Osteoblast (primary cell): ENCODE data around the gene KIAA1755. TPM values are rescaled to one million over a fixed set of nuclear protein-coding genes. Genes with fewer than 3 reads are reported as not detected.

Experiments
- DNase-seq: peaks from one replicate; pipeline ENCODE4 v3.0.0; 2011; ENCODE audit warnings: low spot score, mixed read lengths; ENCODE audit not compliant: insufficient read length; ENCODE audit errors: missing footprints
- H2AFZ ChIP-seq: 2 replicates; pipeline ENCODE4 v1.6.0; 2011; ENCODE audit warnings: mild to moderate bottlenecking, low read length
- H3K27ac ChIP-seq: 2 replicates; pipeline ENCODE4 v1.5.1; 2011; ENCODE audit warnings: mild to moderate bottlenecking, low read depth, low read length, moderate library complexity
- H3K27me3 ChIP-seq: 2 replicates; pipeline ENCODE4 v1.6.0; 2012; ENCODE audit warnings: mild to moderate bottlenecking, control low read depth, inconsistent platforms, low read length, moderate library complexity; ENCODE audit not compliant: insufficient read depth
- H3K36me3 ChIP-seq: 2 replicates; pipeline ENCODE4 v1.5.1; 2011; ENCODE audit warnings: mild to moderate bottlenecking, low read length, control low read depth, moderate library complexity; ENCODE audit not compliant: insufficient read depth
- H3K4me1 ChIP-seq: 2 replicates; pipeline ENCODE4 v1.5.1; 2011; ENCODE audit warnings: mild to moderate bottlenecking, low read length, control low read depth, moderate library complexity; ENCODE audit not compliant: insufficient read depth
- H3K4me2 ChIP-seq: 2 replicates; pipeline ENCODE4 v1.6.0; 2011; ENCODE audit warnings: mild to moderate bottlenecking, low read length; ENCODE audit not compliant: insufficient read depth
- H3K4me3 ChIP-seq: fragments of 200-600 bp; sonication (generic); 3 replicates; pipeline ENCODE4 v1.5.1; 2012; ENCODE audit warnings: mild to moderate bottlenecking, low read length, inconsistent platforms; ENCODE audit not compliant: insufficient read depth
- H3K79me2 ChIP-seq: 2 replicates; pipeline ENCODE4 v1.6.0; 2012; ENCODE audit warnings: mild to moderate bottlenecking, low read length, control low read depth, inconsistent platforms; ENCODE audit not compliant: insufficient read depth
- H3K9me3 ChIP-seq: 2 replicates; pipeline ENCODE4 v1.5.1; 2011; ENCODE audit warnings: low read depth, low read length, control low read depth
- H4K20me1 ChIP-seq: 2 replicates; pipeline ENCODE4 v1.6.0; 2012; ENCODE audit warnings: mild to moderate bottlenecking, low read length, control low read depth; ENCODE audit not compliant: insufficient read depth
- total RNA-seq: library from RNA; depleted of rRNA; stranded (reverse); fragments of >200 nt; gene quantifications from 2 replicates; pipeline ENCODE4 v1.2.3, GENCODE V29; 2012
- TF ChIP-seq, protein P1 (sequence below): IDR thresholded peaks from 2 replicates; pipeline ENCODE4 v1.5.1; 2011; ENCODE audit warnings: mild to moderate bottlenecking, low read depth, low read length, moderate library complexity; ENCODE audit errors: extremely low read depth

KIAA1755 gene
- total RNA-seq, 1 donor = 2.5 TPM

DNA sequence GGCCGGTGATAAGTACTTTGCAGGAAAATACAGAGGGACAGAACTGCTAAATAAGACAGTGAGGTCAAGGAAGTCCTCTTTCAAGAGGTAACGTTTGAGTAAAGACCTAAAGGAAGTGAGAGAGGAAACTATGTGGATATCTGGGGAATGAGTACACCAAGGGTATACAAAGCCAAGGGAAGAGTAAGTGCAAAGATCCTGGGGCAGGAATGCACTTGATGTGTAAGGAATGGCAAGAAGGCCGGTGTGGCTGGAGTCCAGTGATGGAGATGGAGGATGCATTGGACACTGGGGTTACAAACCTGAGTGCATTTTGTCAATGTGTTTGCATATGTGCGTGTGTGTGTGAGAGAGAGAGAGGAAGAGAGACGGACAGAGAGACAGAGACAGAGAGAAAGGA is 63.3 kb downstream of the KIAA1755 start:
- DNase-seq = peak; percentile 14
- Histone ChIP-seq H3K27ac (peak overlapping the region; percentile 79), H3K4me1 (peaks cover 49% of the 10 kb centered on the region)

DNA sequence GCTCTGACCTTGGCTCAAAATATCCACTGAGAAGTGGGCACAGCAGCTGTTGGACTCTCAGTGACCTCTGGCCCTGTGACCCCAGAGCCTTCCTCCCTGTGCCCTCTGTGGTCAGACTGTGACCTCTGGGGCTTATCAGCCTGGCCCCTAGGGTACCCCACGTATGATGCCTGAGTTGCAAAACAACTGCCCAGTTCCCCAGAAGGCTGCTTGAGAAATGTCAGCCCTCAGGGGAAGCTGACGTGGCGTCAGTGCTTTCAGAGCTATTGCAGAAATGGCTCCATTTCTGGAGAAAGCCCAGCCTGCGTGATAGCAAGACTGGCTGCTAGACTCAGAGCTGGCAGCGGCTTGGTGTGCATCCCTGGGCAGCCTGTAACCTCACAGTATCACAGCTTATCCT is 63.9 kb downstream of the KIAA1755 start:
- Histone ChIP-seq H3K4me2 (no peak overlapping the region), H3K36me3 (no peaks in the 10 kb centered on the region), H3K4me1 (peaks cover 53% of the 10 kb centered on the region), H3K9me3 (no peaks in the 10 kb centered on the region), H3K79me2 (no peaks in the 10 kb centered on the region), H3K27me3 (no peaks in the 10 kb centered on the region), H2AFZ (no peak overlapping the region), H4K20me1 (no peaks in the 10 kb centered on the region), H3K4me3 (no peak overlapping the region), H3K27ac (peak overlapping the region; percentile 79)
- peak; percentile 95 for DNase-seq
- TF ChIP-seq, protein P1, sequence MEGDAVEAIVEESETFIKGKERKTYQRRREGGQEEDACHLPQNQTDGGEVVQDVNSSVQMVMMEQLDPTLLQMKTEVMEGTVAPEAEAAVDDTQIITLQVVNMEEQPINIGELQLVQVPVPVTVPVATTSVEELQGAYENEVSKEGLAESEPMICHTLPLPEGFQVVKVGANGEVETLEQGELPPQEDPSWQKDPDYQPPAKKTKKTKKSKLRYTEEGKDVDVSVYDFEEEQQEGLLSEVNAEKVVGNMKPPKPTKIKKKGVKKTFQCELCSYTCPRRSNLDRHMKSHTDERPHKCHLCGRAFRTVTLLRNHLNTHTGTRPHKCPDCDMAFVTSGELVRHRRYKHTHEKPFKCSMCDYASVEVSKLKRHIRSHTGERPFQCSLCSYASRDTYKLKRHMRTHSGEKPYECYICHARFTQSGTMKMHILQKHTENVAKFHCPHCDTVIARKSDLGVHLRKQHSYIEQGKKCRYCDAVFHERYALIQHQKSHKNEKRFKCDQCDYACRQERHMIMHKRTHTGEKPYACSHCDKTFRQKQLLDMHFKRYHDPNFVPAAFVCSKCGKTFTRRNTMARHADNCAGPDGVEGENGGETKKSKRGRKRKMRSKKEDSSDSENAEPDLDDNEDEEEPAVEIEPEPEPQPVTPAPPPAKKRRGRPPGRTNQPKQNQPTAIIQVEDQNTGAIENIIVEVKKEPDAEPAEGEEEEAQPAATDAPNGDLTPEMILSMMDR = no peak

More for the DNA sequence above, 63.3 kb downstream of the KIAA1755 start:
- no peak overlapping the region for H2AFZ ChIP-seq
- H3K79me2 ChIP-seq = no peaks in the 10 kb centered on the region
- TF ChIP-seq, protein P1 = no peak
- no peaks in the 10 kb centered on the region for H3K27me3 ChIP-seq
- H4K20me1 ChIP-seq = no peaks in the 10 kb centered on the region
- no peaks in the 10 kb centered on the region for H3K36me3 ChIP-seq
- H3K4me3 ChIP-seq = no peak overlapping the region
- H3K9me3 ChIP-seq = no peaks in the 10 kb centered on the region
- H3K4me2 ChIP-seq = no peak overlapping the region

DNA sequence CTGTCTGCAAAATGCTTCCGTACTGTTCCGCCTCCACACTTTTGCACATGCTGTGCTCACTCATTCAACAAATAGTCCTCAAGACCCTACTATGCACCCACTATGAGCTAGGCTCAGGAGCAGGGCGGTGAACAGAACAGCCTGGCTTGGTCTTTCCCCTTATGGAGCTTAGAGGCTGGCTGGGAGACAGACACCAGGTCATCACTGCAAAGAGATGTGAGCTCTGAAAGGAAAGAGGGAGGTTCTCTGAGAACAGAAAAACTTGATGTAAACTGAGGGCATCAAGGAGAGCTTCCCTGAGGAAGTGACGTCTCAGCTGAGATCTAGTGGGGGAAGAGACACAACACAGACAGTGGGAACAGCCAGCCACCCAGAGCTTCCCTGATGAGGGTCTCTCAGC is 64.5 kb downstream of the KIAA1755 start:
- H4K20me1 ChIP-seq = no peaks in the 10 kb centered on the region
- no peaks in the 10 kb centered on the region for H3K36me3 ChIP-seq
- peak overlapping the region; percentile 79 for H3K27ac ChIP-seq
- no peaks in the 10 kb centered on the region for H3K27me3 ChIP-seq
- H3K4me1 ChIP-seq = peaks cover 53% of the 10 kb centered on the region
- H3K4me3 ChIP-seq = no peak overlapping the region
- DNase-seq = peak; percentile 17
- no peak overlapping the region for H3K4me2 ChIP-seq
- H3K79me2 ChIP-seq = no peaks in the 10 kb centered on the region
- no peaks in the 10 kb centered on the region for H3K9me3 ChIP-seq
- no peak overlapping the region for H2AFZ ChIP-seq
- TF ChIP-seq, protein P1 = no peak

DNA sequence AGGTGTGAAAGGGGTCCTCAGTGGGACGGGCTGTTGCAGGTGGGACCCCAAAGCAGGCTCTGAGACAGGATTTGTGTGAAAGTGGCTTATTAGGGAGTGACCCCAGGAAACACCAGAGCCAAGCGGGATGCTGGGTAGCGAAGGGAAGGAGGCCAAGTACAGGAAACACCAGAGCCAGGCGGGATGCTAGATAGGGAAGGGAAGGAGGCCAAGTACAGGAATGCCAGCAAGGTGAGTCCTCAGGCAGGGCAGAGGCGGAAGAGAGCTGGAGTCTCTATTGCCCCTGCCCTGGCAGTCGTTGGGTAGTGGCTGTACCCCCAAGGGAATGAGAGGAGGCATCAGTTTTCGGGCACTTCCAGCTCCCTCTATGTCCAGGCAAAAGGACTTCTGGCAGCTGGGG is 65.0 kb downstream of the KIAA1755 start:
- no peak for DNase-seq
- H3K36me3 ChIP-seq = no peaks in the 10 kb centered on the region

More for the DNA sequence above, 65.0 kb downstream of the KIAA1755 start:
- TF ChIP-seq, protein P1 = no peak
- H3K27ac ChIP-seq = no peak overlapping the region
- H3K79me2 ChIP-seq = no peaks in the 10 kb centered on the region
- no peak overlapping the region for H3K4me2 ChIP-seq
- H3K4me3 ChIP-seq = no peak overlapping the region
- no peaks in the 10 kb centered on the region for H3K27me3 ChIP-seq
- no peak overlapping the region for H2AFZ ChIP-seq
- no peaks in the 10 kb centered on the region for H4K20me1 ChIP-seq
- no peaks in the 10 kb centered on the region for H3K9me3 ChIP-seq
- peaks cover 52% of the 10 kb centered on the region for H3K4me1 ChIP-seq
